Lower leg skin (tissue), 4 donors: ENCODE measurements around the gene FRRS1. TPM values are rescaled to one million over a fixed set of nuclear protein-coding genes. Genes with fewer than 3 reads are reported as not detected.

Source experiments
- DNase-seq, 2 donors: peaks; one replicate each; pipeline ENCODE4 v3.0.0-alpha.2; 2019; ENCODE audit warnings: low spot score in 2 of 2
- H3K4me3 ChIP-seq: fragments of 200-600 bp; sonication (generic); 2 replicates; pipeline ENCODE4 v1.5.1; 2017; ENCODE audit warnings: mild to moderate bottlenecking, low read depth; ENCODE audit not compliant: poor library complexity, severe bottlenecking
- CTCF ChIP-seq, 3 donors: fragments of 450-650 bp; IDR thresholded peaks; one replicate each; pipeline ENCODE4 v1.5.1; 2016; ENCODE audit warnings: antibody characterized with exemption in 3 of 3, mild to moderate bottlenecking in 3 of 3, moderate library complexity in 2 of 3
- POLR2A ChIP-seq, 2 donors: fragments of 450-650 bp; IDR thresholded peaks; one replicate each; pipeline ENCODE4 v1.6.1; 2016 to 2017; ENCODE audit warnings: antibody characterized with exemption in 2 of 2, mild to moderate bottlenecking in 1 of 2, moderate library complexity in 1 of 2
- WGBS, 2 donors: methylation state at CpG; one replicate each; pipeline ENCODE4 v1.1.5; 2018; 5-methylcytosine and 5-hydroxymethylcytosine counted together
- intact Hi-C: fragments of 100-400 bp; cut with DNase I; formaldehyde crosslinking; loops from one replicate; pipeline ENCODE4 v1.15.0; 2023; ENCODE audit warnings: low total_unique reads
- total RNA-seq, 4 donors: library from RNA; depleted of rRNA; stranded (reverse); fragments of >200 nt; gene quantifications; one replicate each; pipeline ENCODE4 v1.1.0, GENCODE V29; 2016

FRRS1 gene
- total RNA-seq, 4 donors from 2014 or later, result 25.0 to 37.1 (median 28.2) TPM

GRCh38 chr1:99677416-99677815, 89.0 kb downstream of the FRRS1 start:
- TF ChIP-seq POLR2A (IDR thresholded peaks at IDR 0.05), result no peak
- TF ChIP-seq CTCF (IDR thresholded peaks at IDR 0.05), result no peak
- no peak overlapping the region for H3K4me3 ChIP-seq
- no peak for DNase-seq
- WGBS, 2 donors, result 84 to 94% methylated on average over 2 of the region's 2 CpGs
- intact Hi-C loops, result no loop called here

DNA sequence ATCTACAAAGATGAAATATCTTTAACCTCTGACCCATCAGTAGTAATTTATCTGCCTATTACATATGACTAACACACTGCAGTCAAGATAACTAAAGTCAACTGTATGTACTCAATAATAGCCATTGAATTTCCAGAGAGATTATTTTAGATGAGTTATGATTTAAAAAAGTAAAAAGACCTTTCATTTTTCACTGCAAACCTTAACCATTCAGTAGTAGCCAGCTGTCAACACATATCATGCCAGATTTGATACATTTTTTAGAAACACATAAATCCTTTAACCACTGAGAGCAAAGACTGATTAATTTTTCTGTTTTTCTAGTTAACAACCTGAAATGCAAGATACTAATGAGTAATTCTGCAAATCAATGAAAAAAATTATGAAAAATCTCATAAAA, 89.6 kb downstream of the FRRS1 start:
- DNase-seq, result no peak

DNA sequence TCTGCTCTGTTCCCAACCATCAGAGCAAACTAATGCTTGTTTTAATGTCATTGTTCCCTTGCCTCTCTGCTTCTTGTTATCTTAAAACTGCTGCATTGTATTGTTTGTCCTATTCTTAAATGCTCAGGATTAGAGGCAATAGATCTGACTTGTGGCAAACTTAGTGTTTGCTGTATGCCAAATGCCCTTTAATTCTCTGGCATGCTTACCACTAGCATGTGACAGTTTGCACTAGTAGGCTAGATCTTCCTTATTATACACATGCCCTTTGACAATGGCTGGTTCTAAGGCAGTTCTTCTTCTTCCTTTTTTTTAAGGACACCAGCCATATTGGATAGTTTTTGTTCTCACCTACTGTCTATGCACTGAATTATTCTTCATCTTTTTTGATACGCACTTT, 90.4 kb downstream of the FRRS1 start:
- TF ChIP-seq POLR2A (IDR thresholded peaks at IDR 0.05) (no peak), CTCF (IDR thresholded peaks at IDR 0.05) (no peak)
- 100% methylated on average over 1 of the region's 1 CpG for WGBS, 2 donors

More for the DNA sequence above, 89.6 kb downstream of the FRRS1 start:
- H3K4me3 ChIP-seq, result no peak overlapping the region
- TF ChIP-seq POLR2A (IDR thresholded peaks at IDR 0.05) (no peak), CTCF (IDR thresholded peaks at IDR 0.05) (no peak)
- intact Hi-C loops, result no loop called here

GRCh38 chr1:99675292-99675691, 91.1 kb downstream of the FRRS1 start:
- no peak for DNase-seq
- H3K4me3 ChIP-seq, result no peak overlapping the region
- no peak for TF ChIP-seq CTCF (IDR thresholded peaks at IDR 0.05)
- TF ChIP-seq POLR2A (IDR thresholded peaks at IDR 0.05), result no peak
- intact Hi-C loops, result no loop called here

More for the DNA sequence above, 90.4 kb downstream of the FRRS1 start:
- no peak overlapping the region for H3K4me3 ChIP-seq
- intact Hi-C loops, result no loop called here
- no peak for DNase-seq

DNA sequence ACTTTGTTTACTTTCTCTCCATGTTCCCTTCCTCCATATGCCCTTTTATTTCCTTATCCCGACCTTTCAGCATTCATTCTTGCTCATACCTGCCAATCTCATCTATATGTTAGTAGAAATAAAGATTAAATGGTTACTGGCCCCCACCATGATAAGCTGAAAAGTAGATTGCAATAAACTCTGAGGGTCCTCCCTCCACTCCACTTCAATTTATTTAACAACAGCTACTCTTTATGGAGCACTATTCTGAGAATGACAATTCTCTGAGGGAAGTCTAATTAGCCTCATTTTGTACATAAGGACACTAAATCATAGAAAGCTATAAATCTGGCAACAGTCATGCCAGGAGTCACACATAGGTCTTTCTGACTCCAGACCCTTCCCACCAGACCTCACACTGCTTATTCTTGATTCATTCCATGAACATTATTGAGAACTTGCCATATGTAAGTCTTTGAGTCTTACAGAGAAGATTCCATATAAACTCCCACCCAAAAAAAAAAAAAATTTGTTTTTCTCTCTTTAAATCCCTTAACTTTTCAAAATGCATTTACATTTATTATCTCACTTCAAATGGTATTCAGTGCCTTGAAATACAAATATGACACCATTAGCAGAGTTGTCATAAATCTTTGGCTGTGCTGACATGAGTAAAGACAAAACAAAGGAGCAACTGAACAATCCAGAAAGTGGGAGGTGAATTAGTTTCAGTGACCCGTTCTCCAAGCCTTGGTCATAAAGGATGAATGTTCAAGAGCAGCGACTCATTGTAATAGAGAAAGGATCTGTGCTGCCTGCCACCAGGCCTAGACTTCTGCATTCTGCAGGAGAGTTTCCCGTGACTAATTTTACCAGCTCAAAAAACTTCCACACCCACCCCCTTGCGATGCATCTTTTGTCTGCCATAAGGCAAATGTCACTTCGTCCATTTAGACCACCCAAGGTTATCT, 92.0 kb downstream of the FRRS1 start:
- intact Hi-C loops, result no loop called here
- WGBS, 2 donors, result 71 to 73% methylated on average over 6 of the region's 6 CpGs
- TF ChIP-seq POLR2A (IDR thresholded peaks at IDR 0.05), result no peak
- TF ChIP-seq CTCF (IDR thresholded peaks at IDR 0.05), result no peak
- no peak for DNase-seq
- no peak overlapping the region for H3K4me3 ChIP-seq
